ENCODE data around the gene PSMD9. TPM values are rescaled to one million over a fixed set of nuclear protein-coding genes. Genes with fewer than 3 reads are reported as not detected.
"Not testable (repeated sequence)": the region's sequence is repeated elsewhere in the genome, so short reads cannot be mapped to it uniquely, and the experiment has no call there.

Gene PSMD9
- total RNA-seq, 2 donors from 2014 or later = 48.0 to 49.5 TPM

- intact Hi-C loops (cut with DNase I, micrococcal nuclease); DNase-seq; ATAC-seq: not testable (repeated sequence)
Measured at GRCh38 chr12:121869229-121869628, 19.4 kb upstream of the PSMD9 start.

GRCh38 chr12:121871467-121871866 is 17.1 kb upstream of the PSMD9 start:
- ATAC-seq (no peak), DNase-seq (no peak)
- intact Hi-C loops (cut with DNase I, micrococcal nuclease) = no loop called here

- intact Hi-C loops (cut with DNase I, micrococcal nuclease) = no loop called here
- peak; percentile 65 to 67 for DNase-seq
- peak; percentile 74 for ATAC-seq
Measured at GRCh38 chr12:121872546-121873215, 15.9 kb upstream of the PSMD9 start.

GRCh38 chr12:121873216-121873569 is 15.4 kb upstream of the PSMD9 start:
- intact Hi-C loops (cut with DNase I, micrococcal nuclease) = no loop called here
- no peak for ATAC-seq

DNA sequence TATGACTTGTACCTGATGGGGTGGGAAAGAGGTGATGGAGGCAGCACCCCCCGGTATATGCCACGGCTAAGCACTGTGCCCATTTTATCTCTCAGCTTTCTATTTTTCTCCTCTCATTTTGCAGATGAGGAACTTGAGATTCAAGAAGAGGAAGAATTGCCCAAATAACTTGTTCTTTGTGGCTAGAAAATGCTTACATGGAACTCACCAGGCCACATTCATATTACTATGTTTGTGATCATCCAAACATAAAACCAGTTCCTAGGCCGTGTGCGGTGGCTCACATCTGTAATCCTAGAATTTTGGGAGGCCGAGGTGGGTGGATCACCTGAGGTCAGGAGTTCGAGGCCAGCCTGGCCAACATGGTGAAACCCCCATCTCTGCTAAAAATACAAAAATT is 14.5 kb upstream of the PSMD9 start:
- no peak for DNase-seq
- intact Hi-C loops (cut with DNase I, micrococcal nuclease) = no loop called here
- ATAC-seq = no peak

More at GRCh38 chr12:121873216-121873569, 15.4 kb upstream of the PSMD9 start:
- DNase-seq = no peak

DNA sequence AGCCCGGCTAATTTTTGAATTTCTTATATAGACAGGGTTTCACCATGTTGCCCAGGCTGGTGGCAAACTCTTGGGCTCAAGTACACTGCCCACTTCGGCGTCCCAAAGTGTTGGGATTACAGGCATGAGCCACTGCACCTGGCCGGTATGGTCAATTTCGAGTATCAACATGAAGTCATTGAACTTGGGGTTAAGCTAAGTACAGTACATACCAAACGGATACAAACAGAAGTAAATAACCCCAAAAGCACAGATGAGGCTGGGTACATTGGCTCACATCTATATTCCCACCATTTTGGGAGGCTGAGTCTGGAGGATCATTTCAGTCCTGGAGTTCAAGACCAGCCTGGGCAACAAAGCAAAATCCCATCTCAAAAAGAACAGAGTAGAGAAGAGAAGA is 13.0 kb upstream of the PSMD9 start:
- DNase-seq = no peak
- no peak for ATAC-seq
- intact Hi-C loops (cut with DNase I, micrococcal nuclease) = no loop called here

DNA sequence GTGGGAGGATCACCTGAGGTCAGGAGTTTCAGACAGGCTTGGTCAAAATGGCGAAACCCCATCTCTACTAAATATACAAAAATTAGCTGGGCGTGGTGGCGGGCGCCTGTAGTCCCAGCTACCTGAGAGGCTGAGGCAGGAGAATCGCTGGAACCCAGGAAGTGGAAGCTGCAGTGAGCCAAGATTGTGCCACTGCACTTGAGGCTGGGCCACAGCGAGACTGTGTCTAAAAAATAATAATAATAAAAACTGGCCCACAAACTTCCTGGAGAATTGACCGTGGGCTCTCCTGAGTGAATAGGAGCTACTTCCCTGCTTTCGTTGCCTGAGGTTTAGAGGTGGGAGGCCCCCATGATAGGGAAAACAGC is 12.5 kb upstream of the PSMD9 start:
- ATAC-seq; DNase-seq; intact Hi-C loops (cut with DNase I, micrococcal nuclease): not testable (repeated sequence)

DNA sequence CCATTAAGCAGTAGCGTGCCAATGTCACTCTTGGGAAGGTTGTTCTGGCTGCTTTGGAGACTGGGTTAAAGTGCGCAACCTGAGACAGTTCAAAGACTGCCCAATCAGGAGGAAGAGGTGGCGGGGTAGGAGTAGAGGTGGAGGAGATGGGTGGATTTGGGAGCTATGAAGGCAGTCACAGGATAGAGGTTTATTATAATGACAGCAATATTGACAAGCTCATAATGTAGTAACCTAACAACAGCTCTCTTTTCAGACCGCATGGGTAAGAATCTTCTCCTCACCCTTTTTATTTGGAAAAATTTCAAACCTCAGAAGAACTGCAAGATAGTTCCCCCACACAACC is 5.3 kb upstream of the PSMD9 start:
- DNase-seq (no peak), ATAC-seq (peak; percentile 52)
- intact Hi-C loops (cut with DNase I, micrococcal nuclease) = no loop called here

GRCh38 chr12:121885129-121885528 is 3.5 kb upstream of the PSMD9 start:
- ATAC-seq; intact Hi-C loops (cut with DNase I, micrococcal nuclease); DNase-seq: not testable (repeated sequence)

DNA sequence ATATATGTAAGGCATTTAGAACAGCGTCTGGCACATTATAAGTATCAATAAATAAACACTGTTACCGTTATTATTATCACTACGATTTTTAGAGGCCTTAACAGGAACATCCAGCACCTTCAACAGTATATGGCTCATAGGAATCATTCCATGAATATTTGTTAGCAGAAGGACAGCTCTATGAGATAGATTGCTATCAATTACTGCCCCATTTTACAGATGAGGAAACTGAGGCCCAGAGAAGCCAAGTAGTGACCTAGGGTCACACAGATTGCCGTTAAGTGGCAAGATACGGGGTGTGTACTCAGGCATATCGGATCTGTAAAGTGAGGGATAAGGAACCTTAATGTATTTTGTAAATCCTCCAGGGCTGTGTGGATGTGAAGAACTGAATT is 510 bp upstream of the PSMD9 start:
- intact Hi-C loops (cut with DNase I, micrococcal nuclease) = no loop called here
- ATAC-seq (no peak), DNase-seq (no peak)

GRCh38 chr12:121889274-121889624 is 659 bp downstream of the PSMD9 start:
- intact Hi-C loops (cut with DNase I, micrococcal nuclease) = no loop called here
- ATAC-seq (no peak), DNase-seq (no peak)

- intact Hi-C loops (cut with DNase I, micrococcal nuclease); ATAC-seq; DNase-seq: not testable (repeated sequence)
Measured at GRCh38 chr12:121889661-121890060, 1.1 kb downstream of the PSMD9 start.

DNA sequence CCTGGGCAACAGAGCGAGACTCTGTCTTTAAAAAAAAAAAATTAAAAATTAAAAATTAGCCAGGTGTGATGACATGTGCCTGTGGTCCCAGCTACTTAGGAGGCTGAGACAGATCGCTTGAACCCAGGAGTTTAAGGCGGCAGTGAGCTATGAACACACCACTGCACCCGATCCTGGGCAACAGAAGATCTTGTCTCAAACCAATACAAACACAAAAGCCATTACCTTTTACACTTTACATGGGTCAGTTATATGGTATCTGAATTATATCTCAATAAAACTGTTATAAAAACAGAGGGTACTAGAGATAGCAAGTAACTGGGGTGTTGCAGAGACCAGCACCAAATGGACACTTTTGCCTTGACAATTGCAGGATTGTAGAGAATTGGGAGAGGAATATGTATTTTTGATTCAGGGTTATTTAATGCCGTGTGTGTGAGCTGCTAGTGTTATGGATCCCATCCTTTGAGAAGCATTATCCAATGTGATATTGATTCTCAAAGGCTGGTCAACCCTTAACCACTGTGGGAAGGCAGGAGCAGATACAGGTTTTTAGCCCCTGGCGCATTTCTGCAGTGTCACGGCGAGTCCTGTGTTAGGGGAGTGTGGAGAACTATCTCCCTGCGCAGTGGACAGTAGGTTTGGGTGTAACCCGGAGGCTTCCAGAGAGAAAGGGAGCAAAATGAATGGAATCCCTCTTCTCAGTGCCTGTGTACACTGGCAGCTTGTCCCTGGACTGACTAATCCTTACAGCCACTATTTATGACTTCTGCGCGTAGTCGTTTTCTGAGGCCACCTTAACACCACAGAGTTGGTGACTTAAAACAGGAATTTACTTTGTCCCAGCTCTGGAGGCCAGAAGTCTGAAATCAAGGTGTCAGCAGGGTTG is 4.3 kb downstream of the PSMD9 start:
- intact Hi-C loops (cut with DNase I, micrococcal nuclease) = no loop called here
- no peak for ATAC-seq

GRCh38 chr12:121893961-121894460 is 5.4 kb downstream of the PSMD9 start:
- DNase-seq (no peak), ATAC-seq (peak; percentile 65)
- intact Hi-C loops (cut with DNase I, micrococcal nuclease) = no loop called here

More for the DNA sequence above, 4.3 kb downstream of the PSMD9 start:
- DNase-seq = no peak

- DNase-seq (no peak), ATAC-seq (peak; percentile 21)
- intact Hi-C loops (cut with DNase I, micrococcal nuclease) = no loop called here
Measured at GRCh38 chr12:121894633-121895032, 6.0 kb downstream of the PSMD9 start.

DNA sequence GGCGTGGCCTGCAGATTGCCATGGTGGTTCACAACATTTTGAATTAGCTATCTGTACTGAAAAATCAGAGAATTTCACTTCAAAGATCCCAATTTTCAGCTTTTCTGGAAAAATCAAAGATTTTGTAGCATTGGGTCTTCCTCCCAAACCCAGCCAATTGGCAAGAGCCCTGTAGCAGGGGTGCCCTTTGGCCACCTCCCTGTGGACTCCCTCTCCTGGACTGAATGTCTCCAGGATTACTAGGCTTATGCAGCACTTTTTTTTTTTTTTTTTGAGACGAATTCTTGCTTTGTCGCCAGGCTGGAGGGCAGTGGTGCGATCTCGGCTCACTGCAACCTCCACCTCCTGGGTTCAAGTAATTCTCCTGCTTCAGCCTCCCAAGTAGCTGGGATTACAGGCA is 9.7 kb downstream of the PSMD9 start:
- no peak for ATAC-seq
- intact Hi-C loops (cut with DNase I, micrococcal nuclease) = no loop called here
- no peak for DNase-seq

GRCh38 chr12:121899590-121899989 is 11.0 kb downstream of the PSMD9 start:
- no peak for DNase-seq
- intact Hi-C loops (cut with DNase I, micrococcal nuclease) = no loop called here
- ATAC-seq = no peak

DNA sequence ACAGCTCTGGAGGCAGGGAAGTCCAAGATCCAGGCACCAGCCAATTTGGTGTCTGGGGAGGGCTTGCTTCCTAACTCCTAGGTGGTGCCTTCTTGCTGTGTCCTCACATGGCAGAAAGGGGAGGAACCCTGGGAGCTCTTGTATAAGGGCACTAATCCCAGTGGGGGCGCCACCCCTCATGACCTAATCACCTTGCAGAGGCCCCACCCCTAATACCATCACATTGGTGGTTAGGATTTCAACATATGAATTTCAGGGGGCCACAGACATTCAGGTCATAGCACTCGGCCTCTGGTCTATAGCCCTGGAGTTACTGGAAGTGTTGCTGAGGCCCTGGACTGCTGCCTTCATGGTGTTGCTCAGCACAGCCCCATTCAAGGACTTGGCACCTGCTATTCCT is 14.6 kb downstream of the PSMD9 start:
- ATAC-seq = no peak
- intact Hi-C loops (cut with DNase I, micrococcal nuclease) = no loop called here
- no peak for DNase-seq

DNA sequence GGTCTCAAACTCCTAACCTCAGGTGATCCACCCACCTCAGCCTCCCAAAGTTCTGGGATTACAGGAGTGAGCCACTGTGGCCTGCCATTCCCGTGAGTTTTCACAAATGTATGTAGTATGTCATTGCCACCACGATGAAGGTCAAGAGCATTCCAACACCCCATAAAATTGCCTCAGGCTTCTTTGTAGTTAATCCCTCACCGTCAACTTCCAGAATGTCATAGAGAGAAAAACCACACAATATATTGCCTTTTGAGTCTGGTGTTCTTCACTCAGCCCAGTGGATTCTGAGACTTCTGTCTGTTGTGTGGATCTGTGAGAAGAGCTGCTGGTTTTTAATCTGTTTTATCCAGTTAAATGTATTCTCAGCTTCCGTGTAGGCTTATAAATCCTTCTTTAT is 17.2 kb downstream of the PSMD9 start:
- intact Hi-C loops (cut with DNase I, micrococcal nuclease) = no loop called here

GRCh38 chr12:121908702-121909101 is 20.1 kb downstream of the PSMD9 start:
- no peak for ATAC-seq
- DNase-seq = no peak
- intact Hi-C loops (cut with DNase I, micrococcal nuclease) = no loop called here

More for the DNA sequence above, 17.2 kb downstream of the PSMD9 start:
- DNase-seq (no peak), ATAC-seq (no peak)
